Tibial nerve (tissue), 4 donors: ENCODE measurements around the gene CNOT2. TPM values are rescaled to one million over a fixed set of nuclear protein-coding genes. Genes with fewer than 3 reads are reported as not detected.

Experiments
- DNase-seq, 2 donors: peaks; one replicate each; pipeline ENCODE4 v3.0.0-alpha.2; 2019; ENCODE audit warnings: low spot score in 2 of 2
- H3K27ac ChIP-seq, 4 donors: fragments of 200-600 bp; sonication (generic) in 3 of 4; one replicate each; pipeline ENCODE4 v1.5.1; 2017 to 2019; ENCODE audit warnings: mild to moderate bottlenecking in 1 of 4
- H3K27me3 ChIP-seq, 2 donors: fragments of 200-600 bp; sonication (generic) in 1 of 2; one replicate each; pipeline versions ENCODE4 v1.5.1 to v1.6.0; 2017 to 2019
- H3K36me3 ChIP-seq, 3 donors: fragments of 200-600 bp; sonication (generic); one replicate each; pipeline ENCODE4 v1.5.1; 2018 to 2019
- H3K4me1 ChIP-seq, 4 donors: fragments of 200-600 bp; sonication (generic) in 3 of 4; one replicate each; pipeline ENCODE4 v1.5.1; 2017 to 2019
- H3K4me3 ChIP-seq, 4 donors: fragments of 200-600 bp; sonication (generic) in 3 of 4; one replicate each; pipeline ENCODE4 v1.5.1; 2017 to 2019; ENCODE audit warnings: mild to moderate bottlenecking in 1 of 4, moderate library complexity in 1 of 4
- H3K9me3 ChIP-seq, 4 donors: fragments of 200-600 bp; sonication (generic) in 3 of 4; one replicate each; pipeline ENCODE4 v1.5.1; 2017 to 2019
- EP300 ChIP-seq, 2 donors: sonication (generic); formaldehyde crosslinking; IDR thresholded peaks; one replicate each; pipeline ENCODE4 v1.6.1; 2017; ENCODE audit warnings: antibody characterized with exemption in 2 of 2, mild to moderate bottlenecking in 1 of 2
- POLR2A ChIP-seq, 2 donors: fragments of 450-650 bp; IDR thresholded peaks; one replicate each; pipeline ENCODE4 v1.6.1; 2017; ENCODE audit warnings: antibody characterized with exemption in 2 of 2, mild to moderate bottlenecking in 2 of 2, moderate library complexity in 2 of 2
- WGBS, 2 donors: methylation state at CpG; one replicate each; pipeline ENCODE4 v1.1.5; 2018; 5-methylcytosine and 5-hydroxymethylcytosine counted together
- total RNA-seq, 4 donors: library from RNA; depleted of rRNA; stranded (reverse); fragments of >200 nt; gene quantifications; one replicate each; pipeline ENCODE4 v1.1.0, GENCODE V29; 2016
- TF ChIP-seq, protein P1 (sequence below), 5 experiments: fragments of 200-600 bp in 3 of 5; fragments of 450-650 bp in 2 of 5; sonication (generic) in 3 of 5; IDR thresholded peaks; one replicate each; pipeline ENCODE4 v1.5.1; 2016 to 2019; ENCODE audit warnings: antibody characterized with exemption in 5 of 5, mild to moderate bottlenecking in 3 of 5, moderate library complexity in 2 of 5

Gene CNOT2
- total RNA-seq, 4 donors from 2014 or later = 80.6 to 164 (median 132) TPM

DNA sequence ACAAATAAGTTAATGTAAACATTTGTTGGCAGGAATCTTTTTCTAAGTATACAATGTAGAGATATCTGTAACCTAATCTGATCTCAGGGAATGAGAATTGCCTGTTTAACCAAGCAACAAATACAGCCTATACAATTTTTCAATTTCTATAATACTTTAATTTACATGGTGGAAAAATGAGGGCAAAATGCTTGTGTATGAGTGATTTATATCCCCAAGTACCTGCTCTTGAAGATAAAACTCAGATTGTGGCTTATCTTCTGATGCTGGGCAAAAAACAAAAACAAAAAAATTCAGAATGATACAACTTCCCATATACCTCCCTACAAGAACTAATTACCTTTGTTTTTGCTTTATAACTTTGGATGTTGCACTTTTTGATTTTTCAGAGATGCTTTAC lies 2.2 kb downstream of the CNOT2 start:
- TF ChIP-seq POLR2A (IDR thresholded peaks at IDR 0.05) (no peak), EP300 (IDR thresholded peaks at IDR 0.05) (no peak)
- TF ChIP-seq, protein P1, sequence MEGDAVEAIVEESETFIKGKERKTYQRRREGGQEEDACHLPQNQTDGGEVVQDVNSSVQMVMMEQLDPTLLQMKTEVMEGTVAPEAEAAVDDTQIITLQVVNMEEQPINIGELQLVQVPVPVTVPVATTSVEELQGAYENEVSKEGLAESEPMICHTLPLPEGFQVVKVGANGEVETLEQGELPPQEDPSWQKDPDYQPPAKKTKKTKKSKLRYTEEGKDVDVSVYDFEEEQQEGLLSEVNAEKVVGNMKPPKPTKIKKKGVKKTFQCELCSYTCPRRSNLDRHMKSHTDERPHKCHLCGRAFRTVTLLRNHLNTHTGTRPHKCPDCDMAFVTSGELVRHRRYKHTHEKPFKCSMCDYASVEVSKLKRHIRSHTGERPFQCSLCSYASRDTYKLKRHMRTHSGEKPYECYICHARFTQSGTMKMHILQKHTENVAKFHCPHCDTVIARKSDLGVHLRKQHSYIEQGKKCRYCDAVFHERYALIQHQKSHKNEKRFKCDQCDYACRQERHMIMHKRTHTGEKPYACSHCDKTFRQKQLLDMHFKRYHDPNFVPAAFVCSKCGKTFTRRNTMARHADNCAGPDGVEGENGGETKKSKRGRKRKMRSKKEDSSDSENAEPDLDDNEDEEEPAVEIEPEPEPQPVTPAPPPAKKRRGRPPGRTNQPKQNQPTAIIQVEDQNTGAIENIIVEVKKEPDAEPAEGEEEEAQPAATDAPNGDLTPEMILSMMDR (IDR thresholded peaks at IDR 0.05) = no peak

DNA sequence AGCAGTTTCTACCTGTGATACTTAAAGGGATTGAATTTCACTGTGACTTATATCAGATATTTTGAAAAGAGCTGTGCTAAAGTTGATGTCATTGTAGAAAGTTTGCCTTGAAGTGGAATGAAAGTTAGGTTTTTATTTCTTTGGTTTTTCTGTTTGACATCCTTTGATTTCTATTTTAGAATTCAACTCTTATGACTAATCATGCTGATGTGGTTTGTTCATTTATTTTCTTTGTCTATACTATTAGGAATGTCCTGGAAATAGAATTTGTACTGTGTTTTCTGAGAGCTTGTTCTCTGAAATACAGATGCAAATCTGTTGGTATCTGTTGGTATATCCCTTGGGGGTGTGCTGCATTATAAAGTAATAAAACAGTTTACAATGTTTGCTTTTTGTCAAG lies 3.3 kb downstream of the CNOT2 start:
- peak overlapping the region in 1 of 4 donors; percentile 23 for H3K27ac ChIP-seq
- no peak for DNase-seq
- peaks cover 0 to 79% (median 47%) of the 10 kb centered on the region in 4 donors for H3K4me1 ChIP-seq
- H3K36me3 ChIP-seq = no peaks in the 10 kb centered on the region
- no peaks in the 10 kb centered on the region for H3K9me3 ChIP-seq
- H3K27me3 ChIP-seq = no peaks in the 10 kb centered on the region
- TF ChIP-seq, protein P1 (IDR thresholded peaks at IDR 0.05) = no peak
- TF ChIP-seq EP300 (IDR thresholded peaks at IDR 0.05) (no peak), POLR2A (IDR thresholded peaks at IDR 0.05) (no peak)
- no peak overlapping the region for H3K4me3 ChIP-seq

More for the DNA sequence above, 2.2 kb downstream of the CNOT2 start:
- Histone ChIP-seq H3K36me3 (peaks cover 0 to 6% (median 4%) of the 10 kb centered on the region in 3 donors), H3K4me3 (no peak overlapping the region), H3K27me3 (no peaks in the 10 kb centered on the region), H3K9me3 (no peaks in the 10 kb centered on the region), H3K4me1 (peaks cover 0 to 73% (median 51%) of the 10 kb centered on the region in 4 donors), H3K27ac (peak overlapping the region in 2 of 4 donors; percentile 5 to 95)
- DNase-seq = no peak

DNA sequence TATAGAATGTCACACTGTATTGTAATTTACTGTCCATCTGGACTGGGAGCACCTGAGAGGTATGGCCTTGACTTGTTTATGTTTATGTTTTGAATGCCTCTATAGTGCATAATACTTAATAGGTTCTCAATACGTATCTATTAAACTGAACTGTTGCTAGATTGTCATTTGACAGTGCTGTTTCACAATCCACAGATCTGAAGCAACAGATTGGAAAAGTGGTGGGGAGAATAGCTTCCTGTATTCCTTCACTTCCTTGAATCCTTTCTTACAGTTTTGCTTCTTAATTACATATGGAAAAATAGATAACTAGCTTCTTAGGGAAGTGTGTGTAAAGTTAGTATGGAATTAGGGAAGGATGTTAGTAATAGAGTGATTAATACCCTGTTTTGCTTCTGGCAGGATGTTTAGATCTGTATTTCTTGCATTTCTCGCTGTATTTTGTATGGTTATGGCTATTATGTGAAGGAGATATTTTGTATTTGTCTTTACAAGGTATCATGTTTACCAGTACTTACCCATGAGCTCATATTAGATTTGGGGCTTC lies 4.5 kb downstream of the CNOT2 start:
- no peak for DNase-seq
- Histone ChIP-seq H3K27ac (no peak overlapping the region), H3K9me3 (no peaks in the 10 kb centered on the region), H3K27me3 (no peaks in the 10 kb centered on the region), H3K4me3 (no peak overlapping the region), H3K36me3 (no peaks in the 10 kb centered on the region), H3K4me1 (peaks cover 0 to 81% (median 42%) of the 10 kb centered on the region in 4 donors)
- TF ChIP-seq POLR2A (IDR thresholded peaks at IDR 0.05) (no peak), EP300 (IDR thresholded peaks at IDR 0.05) (no peak)
- TF ChIP-seq, protein P1 (IDR thresholded peaks at IDR 0.05) = no peak
- 86 to 89% methylated on average over 2 of the region's 2 CpGs for WGBS, 2 donors

DNA sequence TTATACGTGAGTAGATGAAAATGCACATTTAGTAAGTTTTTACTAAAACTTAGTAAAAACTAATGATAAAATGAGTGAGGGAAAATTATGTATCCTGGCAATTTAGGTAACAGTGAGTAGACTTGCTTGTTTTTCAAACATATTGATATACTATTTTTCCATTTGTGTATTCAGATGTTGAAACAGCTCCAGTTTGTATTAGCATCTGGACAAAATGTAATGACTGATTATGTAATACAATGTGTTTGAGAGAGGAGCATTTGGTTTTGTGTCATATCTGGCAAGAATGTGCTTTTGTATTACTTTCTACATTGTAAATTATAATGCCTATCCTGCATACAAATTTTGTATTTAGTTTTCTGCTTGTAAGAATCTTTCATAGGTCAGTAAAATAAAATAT lies 5.6 kb downstream of the CNOT2 start:
- no peaks in the 10 kb centered on the region for H3K27me3 ChIP-seq
- no peak for DNase-seq
- H3K36me3 ChIP-seq = no peaks in the 10 kb centered on the region
- no peak overlapping the region for H3K4me3 ChIP-seq
- WGBS, 2 donors = 58 to 64% methylated on average over 1 of the region's 1 CpG
- H3K27ac ChIP-seq = peak overlapping the region in 1 of 4 donors; percentile 8
- H3K9me3 ChIP-seq = no peaks in the 10 kb centered on the region
- TF ChIP-seq EP300 (IDR thresholded peaks at IDR 0.05) (no peak), POLR2A (IDR thresholded peaks at IDR 0.05) (no peak)
- TF ChIP-seq, protein P1 (IDR thresholded peaks at IDR 0.05) = no peak
- H3K4me1 ChIP-seq = peaks cover 0 to 85% (median 42%) of the 10 kb centered on the region in 4 donors

DNA sequence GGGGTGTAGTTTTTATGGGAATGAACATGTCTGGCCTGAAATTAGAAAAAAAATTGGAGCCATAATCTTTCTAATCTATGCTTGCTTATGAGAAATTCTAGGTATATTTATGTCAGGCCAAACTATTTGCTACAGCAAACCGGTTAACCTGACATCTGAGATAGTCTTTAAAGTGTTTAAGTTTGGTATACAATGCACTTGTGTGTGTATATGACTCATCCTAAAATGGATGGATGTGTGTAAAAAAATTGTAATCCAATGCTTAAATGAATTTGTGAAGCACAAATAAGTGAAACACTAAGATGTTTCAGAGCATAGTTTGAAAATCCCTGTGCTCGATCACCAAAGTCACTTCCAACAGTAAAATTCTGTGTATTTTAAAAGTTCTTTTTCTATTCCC lies 6.7 kb downstream of the CNOT2 start:
- Histone ChIP-seq H3K4me1 (peaks cover 0 to 79% (median 36%) of the 10 kb centered on the region in 4 donors), H3K36me3 (no peaks in the 10 kb centered on the region), H3K27me3 (no peaks in the 10 kb centered on the region), H3K27ac (no peak overlapping the region), H3K9me3 (no peaks in the 10 kb centered on the region), H3K4me3 (no peak overlapping the region)
- TF ChIP-seq POLR2A (IDR thresholded peaks at IDR 0.05) (no peak), EP300 (IDR thresholded peaks at IDR 0.05) (no peak)
- TF ChIP-seq, protein P1 (IDR thresholded peaks at IDR 0.05) = no peak
- DNase-seq = no peak
- 69 to 74% methylated on average over 2 of the region's 2 CpGs for WGBS, 2 donors
